Measurements from ENCODE around the gene GOLGA2. TPM values are rescaled to one million over a fixed set of nuclear protein-coding genes. Genes with fewer than 3 reads are reported as not detected.

The GOLGA2 gene
- total and polyA plus RNA-seq, 2 of the 4 experiments (the other 2 are of a cell fraction): 118 to 146 TPM

DNA sequence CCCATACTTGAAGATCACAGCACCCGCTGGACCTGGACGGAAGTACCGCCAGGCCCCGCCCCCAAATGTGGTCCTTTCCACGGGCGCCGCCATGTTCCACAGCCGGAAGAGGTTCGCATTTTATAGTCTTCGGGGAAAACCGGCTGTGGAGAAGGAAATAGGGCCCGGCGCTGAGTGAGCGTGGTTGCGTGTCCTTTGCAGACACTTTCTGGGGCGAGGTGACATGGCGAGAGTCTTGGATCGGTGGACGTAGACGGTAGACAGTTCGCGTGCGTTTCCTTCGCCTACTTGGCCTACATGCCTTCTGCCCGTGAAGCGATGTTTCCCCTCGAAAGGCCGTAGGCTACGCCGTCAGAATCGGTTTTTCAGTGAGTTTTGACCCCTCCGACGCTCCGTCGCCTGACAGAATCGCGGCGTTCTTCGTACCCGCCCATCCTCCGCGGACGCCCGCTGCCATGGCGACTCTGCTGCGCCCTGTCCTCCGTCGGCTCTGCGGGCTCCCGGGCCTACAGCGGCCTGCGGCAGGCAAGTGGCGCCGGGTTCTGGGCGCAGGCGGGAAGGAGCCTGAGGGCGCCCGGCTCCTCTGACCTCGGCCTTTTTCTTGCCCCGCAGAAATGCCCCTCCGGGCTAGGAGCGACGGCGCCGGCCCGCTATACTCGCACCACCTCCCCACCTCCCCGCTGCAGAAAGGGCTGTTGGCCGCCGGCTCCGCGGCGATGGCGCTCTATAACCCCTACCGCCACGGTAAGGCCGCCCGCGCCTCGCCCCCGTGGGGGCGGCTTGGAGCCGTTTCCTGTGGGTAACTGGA, 46.8 kb upstream of the GOLGA2 start, which contains the start of the genes COQ4 and TRUB2 (continued):
- peak; percentile 26 for TF ChIP-seq POLR2A (IDR thresholded peaks at IDR 0.05; ENCODE audit: low read depth, low read length)
- TF ChIP-seq SMC3 (IDR thresholded peaks at IDR 0.05; ENCODE audit: low read depth, low read length): 0 out of 2 replicates have a peak, but pooled peaks have one; percentile 6

DNA sequence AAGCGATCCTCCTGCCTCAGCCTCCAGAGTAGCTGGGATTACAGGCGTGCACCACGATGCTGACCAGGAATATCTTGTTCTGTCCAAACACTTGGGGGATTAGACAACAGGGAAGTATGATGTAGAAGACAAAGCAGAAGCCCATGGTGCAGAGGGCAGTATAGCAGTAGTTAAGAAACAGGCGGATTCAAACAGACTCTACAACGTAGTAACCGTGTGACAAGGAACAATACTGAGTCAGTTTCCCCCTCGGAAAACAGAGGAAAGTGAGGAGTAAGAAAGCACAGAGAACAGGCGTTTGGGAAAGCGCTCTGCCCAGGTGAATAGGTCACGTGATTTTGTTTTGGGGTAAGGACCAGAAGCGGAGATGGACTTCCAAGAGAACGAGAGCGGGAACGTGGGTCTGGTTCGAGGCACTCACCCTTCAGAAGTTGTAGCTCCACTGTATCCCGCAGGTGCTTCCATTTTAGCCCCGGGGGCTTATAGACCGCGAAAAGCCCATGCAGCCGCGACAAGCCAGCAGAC, 46.1 kb upstream of the GOLGA2 start:
- 2% methylated on average over 13 of the region's 21 CpGs; no CpG with 5 or more reads in 1 of the 2 experiments for WGBS, 2 experiments (ENCODE audit: extremely low coverage in 2 of 2, insufficient read length in 1 of 2)
- Histone ChIP-seq H2BK5ac (ENCODE audit: low read depth, low read length, poor library complexity, severe bottlenecking) (peak overlapping the region; percentile 33), H3K79me1 (ENCODE audit: low read depth in 1 of 2, low read length in 2 of 2) (peaks cover 38 to 51% of the 10 kb centered on the region in 2 experiments), H3K4me1 (ENCODE audit: control insufficient read depth, insufficient read depth, low read length) (peaks cover 5% of the 10 kb centered on the region), H3K9me1 (ENCODE audit: insufficient read depth, low read length) (peaks cover 2% of the 10 kb centered on the region; the same call in 1 of the 2 replicates), H4K5ac (ENCODE audit: low read depth, low read length) (peak overlapping the region; percentile 85), H2BK20ac (ENCODE audit: low read depth, low read length) (no peak overlapping the region), H2AK5ac (ENCODE audit: low read depth, low read length) (peak overlapping the region; percentile 84), H4K8ac (ENCODE audit: low read depth in 2 of 2, low read length in 2 of 2) (peak overlapping the region; percentile 99 to 100), H4K20me1 (ENCODE audit: insufficient read depth, low read length) (0 out of 2 replicates have a peak, but pooled peaks cover 4% of the 10 kb centered on the region), H3K27ac (ENCODE audit: insufficient read depth, low read length) (peak overlapping the region; percentile 37), H3K4me3 (ENCODE audit: insufficient read depth, low read depth, low read length) (peak overlapping the region; percentile 57), H2AFZ (replicated peaks; ENCODE audit: low read length, poor library complexity) (peak overlapping the region; percentile 98), H3K36me3 (ENCODE audit: control insufficient read depth, insufficient read depth, low read length) (peaks cover 16% of the 10 kb centered on the region), H3K4ac (ENCODE audit: low read depth, low read length) (peak overlapping the region; percentile 80), H2BK120ac (ENCODE audit: low read depth, low read length) (no peak overlapping the region), H3K56ac (ENCODE audit: extremely low read depth, insufficient read depth, low read length) (peak overlapping the region; percentile 74), H3K23ac (ENCODE audit: low read depth, low read length) (peak overlapping the region; percentile 84), H3K9me3 (ENCODE audit: control insufficient read depth, insufficient read depth, low read length) (no peaks in the 10 kb centered on the region), H3K9ac (ENCODE audit: low read depth, low read length) (peak overlapping the region; percentile 89), H3K18ac (ENCODE audit: low read depth, low read length) (no peak overlapping the region), H4K91ac (ENCODE audit: insufficient read depth, low read depth, low read length) (peak overlapping the region; percentile 85; the same call in 1 of the 2 replicates), H3K14ac (replicated peaks; ENCODE audit: low read depth, low read length) (peak overlapping the region; percentile 1), H3K27me3 (ENCODE audit: control insufficient read depth, insufficient read depth, low read length) (no peaks in the 10 kb centered on the region), H2BK15ac (ENCODE audit: low read depth, low read length) (peak overlapping the region; percentile 48; the same call in 2 of the 3 replicates), H2AK9ac (replicated peaks; ENCODE audit: low read depth, low read length, poor library complexity) (peak overlapping the region; percentile 89), H3K4me2 (ENCODE audit: low read depth, low read length) (peak overlapping the region; percentile 95)
- no TSS peak for BruUV-seq (replicated peaks)
- intact Hi-C loops (cut with micrococcal nuclease) (loop anchor here (2.0 kb wide), 1 partner anchor 27 kb away; no protein-coding TSS in a partner anchor), in situ Hi-C loops (cut with MboI; ENCODE audit: low sequenced_read_pairs) (no loop called here), dilution Hi-C loops (cut with HindIII; ENCODE audit: low sequenced_read_pairs, unreplicated experiment) (no loop called here)
- TF ChIP-seq, protein P1, sequence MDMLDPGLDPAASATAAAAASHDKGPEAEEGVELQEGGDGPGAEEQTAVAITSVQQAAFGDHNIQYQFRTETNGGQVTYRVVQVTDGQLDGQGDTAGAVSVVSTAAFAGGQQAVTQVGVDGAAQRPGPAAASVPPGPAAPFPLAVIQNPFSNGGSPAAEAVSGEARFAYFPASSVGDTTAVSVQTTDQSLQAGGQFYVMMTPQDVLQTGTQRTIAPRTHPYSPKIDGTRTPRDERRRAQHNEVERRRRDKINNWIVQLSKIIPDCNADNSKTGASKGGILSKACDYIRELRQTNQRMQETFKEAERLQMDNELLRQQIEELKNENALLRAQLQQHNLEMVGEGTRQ (IDR thresholded peaks at IDR 0.05; ENCODE audit: low read depth, low read length): peak; percentile 85
- no peak for TF ChIP-seq MXI1 (IDR thresholded peaks at IDR 0.05; ENCODE audit: borderline replicate concordance, low read depth, low read length)
- TF ChIP-seq POLR2A (IDR thresholded peaks at IDR 0.05; ENCODE audit: low read depth, low read length): no peak
- TF ChIP-seq BHLHE40 (IDR thresholded peaks at IDR 0.05; ENCODE audit: low read depth, low read length): 0 out of 2 replicates have a peak, but pooled peaks have one; percentile 3
- ATAC-seq (ENCODE audit: low read depth) (peak; percentile 8), DNase-seq (no peak)
- ChIA-PET POLR2A (ENCODE audit: unreplicated experiment) (no interaction called here), CTCF (no interaction called here)
